Measurements from ENCODE around the gene PDS5B. TPM values are rescaled to one million over a fixed set of nuclear protein-coding genes. Genes with fewer than 3 reads are reported as not detected.

PDS5B gene
- total RNA-seq, 1 donor from 2014 or later = 8.7 TPM

DNA sequence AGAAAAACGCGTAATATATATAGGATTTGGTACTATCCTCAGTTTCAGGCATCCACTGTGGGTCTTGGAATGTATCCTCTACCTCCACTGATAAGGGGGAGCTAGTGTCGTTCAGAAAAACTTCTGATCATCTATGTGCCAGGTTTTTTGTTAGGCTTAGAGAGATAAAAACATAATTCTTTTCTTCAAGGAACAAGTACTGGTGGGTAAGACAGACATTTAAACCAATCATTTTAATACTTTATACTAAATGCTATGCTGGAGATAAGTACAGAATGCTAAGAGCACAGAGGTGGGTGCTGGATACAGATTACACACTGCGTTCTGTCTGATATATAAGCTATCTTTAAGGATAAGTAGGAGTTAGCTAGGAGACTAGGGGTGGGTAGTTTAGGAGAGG is 166.1 kb downstream of the PDS5B start:
- no peak for FAIRE-seq
- DNase-seq (ENCODE audit: low read depth) = no peak
- peaks cover 1% of the 10 kb centered on the region for H3K36me3 ChIP-seq (ENCODE audit: control insufficient read depth, insufficient read depth, low read length)
- H3K27me3 ChIP-seq (ENCODE audit: control insufficient read depth, insufficient read depth, low read length) = no peaks in the 10 kb centered on the region
- H3K4me3 ChIP-seq (ENCODE audit: low read depth, low read length) = no peak overlapping the region
- TF ChIP-seq, protein P1, sequence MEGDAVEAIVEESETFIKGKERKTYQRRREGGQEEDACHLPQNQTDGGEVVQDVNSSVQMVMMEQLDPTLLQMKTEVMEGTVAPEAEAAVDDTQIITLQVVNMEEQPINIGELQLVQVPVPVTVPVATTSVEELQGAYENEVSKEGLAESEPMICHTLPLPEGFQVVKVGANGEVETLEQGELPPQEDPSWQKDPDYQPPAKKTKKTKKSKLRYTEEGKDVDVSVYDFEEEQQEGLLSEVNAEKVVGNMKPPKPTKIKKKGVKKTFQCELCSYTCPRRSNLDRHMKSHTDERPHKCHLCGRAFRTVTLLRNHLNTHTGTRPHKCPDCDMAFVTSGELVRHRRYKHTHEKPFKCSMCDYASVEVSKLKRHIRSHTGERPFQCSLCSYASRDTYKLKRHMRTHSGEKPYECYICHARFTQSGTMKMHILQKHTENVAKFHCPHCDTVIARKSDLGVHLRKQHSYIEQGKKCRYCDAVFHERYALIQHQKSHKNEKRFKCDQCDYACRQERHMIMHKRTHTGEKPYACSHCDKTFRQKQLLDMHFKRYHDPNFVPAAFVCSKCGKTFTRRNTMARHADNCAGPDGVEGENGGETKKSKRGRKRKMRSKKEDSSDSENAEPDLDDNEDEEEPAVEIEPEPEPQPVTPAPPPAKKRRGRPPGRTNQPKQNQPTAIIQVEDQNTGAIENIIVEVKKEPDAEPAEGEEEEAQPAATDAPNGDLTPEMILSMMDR (IDR thresholded peaks at IDR 0.05; ENCODE audit: insufficient read depth, low read length, severe bottlenecking) = no peak

DNA sequence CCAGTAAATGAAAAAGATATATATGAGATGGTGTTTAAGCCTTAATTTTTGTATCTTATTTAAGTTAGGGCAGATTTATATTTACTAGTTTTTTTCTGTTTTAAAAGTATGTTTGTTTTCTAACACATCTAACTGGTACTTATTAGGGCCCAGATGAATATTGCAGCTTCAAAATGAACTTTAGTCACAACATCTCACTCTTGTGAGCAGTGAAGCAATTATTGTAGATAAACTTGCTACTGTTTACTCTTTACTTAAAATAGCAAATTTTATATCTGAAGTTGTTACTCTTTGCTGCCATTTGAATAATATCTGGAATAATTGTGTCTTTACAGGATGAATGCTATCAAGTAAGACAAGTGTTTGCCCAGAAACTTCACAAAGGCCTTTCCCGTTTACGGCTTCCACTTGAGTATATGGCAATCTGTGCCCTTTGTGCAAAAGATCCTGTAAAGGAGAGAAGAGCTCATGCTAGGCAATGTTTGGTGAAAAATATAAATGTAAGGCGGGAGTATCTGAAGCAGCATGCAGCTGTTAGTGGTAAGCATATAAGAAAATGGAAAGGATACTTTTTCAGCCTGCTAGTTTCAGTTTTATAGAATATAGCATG is 166.8 kb downstream of the PDS5B start:
- no peak for DNase-seq (ENCODE audit: low read depth)
- FAIRE-seq = no peak
- TF ChIP-seq, protein P1 (IDR thresholded peaks at IDR 0.05; ENCODE audit: insufficient read depth, low read length, severe bottlenecking) = no peak
- no peak overlapping the region for H3K4me3 ChIP-seq (ENCODE audit: low read depth, low read length)
- no peaks in the 10 kb centered on the region for H3K27me3 ChIP-seq (ENCODE audit: control insufficient read depth, insufficient read depth, low read length)
- peaks cover 1% of the 10 kb centered on the region for H3K36me3 ChIP-seq (ENCODE audit: control insufficient read depth, insufficient read depth, low read length)

DNA sequence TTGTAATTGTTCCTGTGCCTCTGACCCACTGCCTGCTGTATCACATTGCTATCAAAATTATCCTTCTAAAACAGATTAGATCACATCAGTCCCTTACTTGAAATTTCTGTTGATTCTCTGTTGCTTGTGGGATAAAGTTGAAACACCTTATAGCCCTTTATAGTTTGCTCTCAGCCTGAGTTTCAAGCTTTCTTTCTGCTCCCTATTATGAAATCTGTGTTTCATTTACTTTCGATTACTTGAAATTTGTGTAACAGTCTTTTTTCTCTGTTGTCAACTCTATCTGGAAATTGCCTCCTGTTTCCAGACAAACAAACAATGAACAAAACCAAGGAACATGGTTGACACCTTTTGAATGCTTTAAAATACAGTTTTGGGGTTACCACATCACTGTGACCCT is 167.9 kb downstream of the PDS5B start:
- no peak for FAIRE-seq
- TF ChIP-seq, protein P1 (IDR thresholded peaks at IDR 0.05; ENCODE audit: insufficient read depth, low read length, severe bottlenecking) = no peak
- Histone ChIP-seq H3K27me3 (ENCODE audit: control insufficient read depth, insufficient read depth, low read length) (no peaks in the 10 kb centered on the region), H3K36me3 (ENCODE audit: control insufficient read depth, insufficient read depth, low read length) (peaks cover 1% of the 10 kb centered on the region), H3K4me3 (ENCODE audit: low read depth, low read length) (no peak overlapping the region)
- no peak for DNase-seq (ENCODE audit: low read depth)

DNA sequence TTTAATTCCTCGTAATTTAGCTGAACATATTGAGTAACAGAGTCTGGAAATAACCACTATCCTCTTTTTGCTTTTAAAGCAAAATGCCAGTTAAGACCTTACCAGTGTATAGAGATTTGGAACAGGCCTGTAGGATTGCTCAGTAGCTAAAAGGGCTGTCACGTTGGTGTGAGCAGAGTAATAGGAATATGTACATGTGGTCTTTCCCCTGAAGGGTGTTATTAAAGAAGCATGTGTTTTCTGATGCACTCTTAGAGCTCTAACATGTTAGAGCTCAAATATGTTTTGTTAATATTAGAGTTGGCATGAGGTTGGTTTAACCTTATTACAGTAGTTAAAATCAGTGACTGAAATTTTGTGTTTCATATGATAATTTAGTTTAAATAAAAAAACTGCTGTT is 172.9 kb downstream of the PDS5B start:
- Histone ChIP-seq H3K36me3 (ENCODE audit: control insufficient read depth, insufficient read depth, low read length) (peaks cover 2% of the 10 kb centered on the region), H3K4me3 (ENCODE audit: low read depth, low read length) (no peak overlapping the region), H3K27me3 (ENCODE audit: control insufficient read depth, insufficient read depth, low read length) (no peaks in the 10 kb centered on the region)
- FAIRE-seq (no peak), DNase-seq (ENCODE audit: low read depth) (no peak)
- TF ChIP-seq, protein P1 (IDR thresholded peaks at IDR 0.05; ENCODE audit: insufficient read depth, low read length, severe bottlenecking) = no peak

DNA sequence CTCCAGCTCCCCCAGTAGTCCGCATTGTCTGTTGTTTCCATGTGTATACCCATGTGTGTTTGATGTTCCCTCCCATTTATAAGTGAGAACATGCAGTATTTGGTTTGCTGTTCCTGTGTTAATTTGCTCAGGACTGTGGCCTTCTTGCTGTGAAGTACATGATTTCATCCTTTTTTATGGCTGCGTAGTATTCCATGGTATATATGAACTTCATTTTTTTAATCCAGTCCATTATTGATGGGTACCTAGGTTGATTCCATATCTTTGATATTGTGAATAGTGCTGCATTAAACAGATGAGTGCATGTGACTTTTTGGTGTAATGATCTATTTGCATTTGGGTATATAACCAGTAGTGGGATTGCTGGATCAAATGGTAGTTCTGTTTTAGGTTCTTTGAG is 175.2 kb downstream of the PDS5B start:
- Histone ChIP-seq H3K27me3 (ENCODE audit: control insufficient read depth, insufficient read depth, low read length) (no peaks in the 10 kb centered on the region), H3K36me3 (ENCODE audit: control insufficient read depth, insufficient read depth, low read length) (peaks cover 2% of the 10 kb centered on the region), H3K4me3 (ENCODE audit: low read depth, low read length) (no peak overlapping the region)
- TF ChIP-seq, protein P1 (IDR thresholded peaks at IDR 0.05; ENCODE audit: insufficient read depth, low read length, severe bottlenecking) = no peak
- DNase-seq (ENCODE audit: low read depth) = no peak
- no peak for FAIRE-seq

DNA sequence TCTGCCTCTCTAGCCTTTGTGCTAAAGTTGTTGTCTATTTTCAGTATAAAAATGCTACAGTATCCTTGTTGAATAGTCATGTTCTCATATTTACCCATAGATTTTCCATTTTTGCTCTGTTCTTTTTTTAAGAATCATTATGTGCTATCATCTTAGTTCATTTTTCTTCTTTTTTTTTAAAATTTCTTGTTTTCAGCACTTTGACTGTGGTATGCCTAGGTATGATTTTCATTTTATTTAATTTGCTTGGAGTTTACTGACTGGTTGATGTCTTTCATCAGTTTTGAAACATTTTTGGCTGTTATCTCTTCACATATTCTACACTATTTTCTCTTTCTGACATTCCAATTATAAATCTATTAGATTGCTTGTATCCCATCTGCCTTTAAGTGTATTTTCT is 192.9 kb downstream of the PDS5B start:
- H3K4me3 ChIP-seq (ENCODE audit: low read depth, low read length) = no peak overlapping the region
- no peak for FAIRE-seq
- no peaks in the 10 kb centered on the region for H3K27me3 ChIP-seq (ENCODE audit: control insufficient read depth, insufficient read depth, low read length)
- TF ChIP-seq, protein P1 (IDR thresholded peaks at IDR 0.05; ENCODE audit: insufficient read depth, low read length, severe bottlenecking) = no peak
- H3K36me3 ChIP-seq (ENCODE audit: control insufficient read depth, insufficient read depth, low read length) = no peaks in the 10 kb centered on the region
- DNase-seq (ENCODE audit: low read depth) = no peak

Data from bronchial epithelial cell (primary cell).